Stimulated activated CD4-positive, alpha-beta T cell treated with anti-CD3 and anti-CD28 coated beads, Interleukin-2, amount 100 ng/mL, for 4 hours (primary cell): Measurements from ENCODE around the gene ADORA3.

Experiments
- DNase-seq: peaks from one replicate; pipeline ENCODE4 v3.0.0-alpha.2; 2020; ENCODE audit warnings: low read depth

ADORA3 gene

DNA sequence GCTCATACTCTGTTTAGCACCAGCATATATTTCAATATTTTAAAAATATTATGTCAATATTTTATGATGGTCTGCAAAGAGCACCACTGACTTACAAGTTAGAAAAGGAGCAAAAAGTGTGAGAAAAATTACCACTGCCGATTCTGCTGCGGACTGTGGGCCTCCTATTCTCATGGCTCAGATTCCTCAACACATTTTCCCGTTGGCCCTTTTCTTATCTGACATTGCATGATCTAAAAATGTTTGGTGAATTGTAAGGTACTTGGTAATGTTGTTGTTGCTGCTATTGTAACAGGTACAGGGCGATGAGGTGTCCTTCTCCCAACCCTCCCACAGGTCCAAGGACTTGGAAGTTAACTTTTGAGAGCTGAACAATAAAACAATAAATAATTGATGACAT, 28.9 kb downstream of the ADORA3 start:
- DNase-seq, result no peak

DNA sequence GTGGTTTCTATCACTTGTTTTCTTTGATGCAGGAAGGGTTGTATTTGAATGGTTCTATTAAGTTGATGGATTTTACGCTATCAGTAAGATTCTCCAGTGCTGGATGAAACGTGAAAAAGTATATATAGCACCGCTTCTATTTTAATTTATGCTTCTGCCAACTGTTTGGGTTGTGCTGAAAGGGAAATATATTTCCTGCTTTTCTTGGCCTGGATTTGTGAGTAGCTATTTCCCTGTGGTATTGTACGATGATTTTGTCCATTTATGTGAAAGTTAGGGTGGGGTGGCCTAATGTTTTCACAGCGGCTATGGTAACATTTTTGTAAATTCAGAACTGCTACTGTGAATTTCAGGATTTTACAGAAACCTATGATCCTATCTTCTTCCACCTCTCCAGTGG, 29.3 kb downstream of the ADORA3 start:
- DNase-seq, result no peak

DNA sequence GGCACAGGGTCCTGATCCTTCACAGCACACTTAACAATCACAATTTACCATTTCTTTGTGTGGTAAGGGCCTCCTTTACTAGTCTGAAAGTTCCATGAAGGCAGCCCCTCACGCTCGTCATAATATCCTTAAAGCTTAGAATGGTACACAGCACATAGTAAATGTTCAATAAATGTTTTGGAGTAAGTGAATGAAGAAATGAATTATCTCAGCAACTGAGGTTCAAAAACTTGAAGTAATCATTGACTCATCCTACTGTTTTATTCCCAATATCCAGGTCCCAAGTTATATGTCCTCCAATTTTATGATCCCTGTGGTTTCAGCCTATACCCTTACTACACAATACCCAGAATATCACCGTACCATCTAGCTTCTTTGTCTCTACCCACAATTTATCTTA, 31.9 kb downstream of the ADORA3 start:
- no peak for DNase-seq

DNA sequence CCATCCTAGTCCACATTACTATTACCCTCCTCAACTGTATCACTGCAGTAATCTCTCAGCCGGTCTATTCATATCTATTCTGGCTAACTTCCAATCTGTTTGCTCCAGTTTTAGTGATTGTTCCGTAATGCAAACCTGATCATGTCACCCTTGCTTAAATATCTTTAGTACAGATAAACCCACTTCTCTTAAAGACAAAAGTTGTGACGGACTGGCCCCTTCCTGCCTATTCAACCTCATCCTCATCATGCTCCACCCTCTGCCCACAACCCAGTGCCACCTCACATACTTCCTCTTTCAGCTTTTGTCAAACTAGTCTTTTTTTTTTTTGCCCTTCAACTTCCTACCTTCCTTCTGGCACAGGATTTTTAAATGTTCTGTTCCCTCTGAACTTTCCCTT, 32.4 kb downstream of the ADORA3 start:
- peak; percentile 56 for DNase-seq

DNA sequence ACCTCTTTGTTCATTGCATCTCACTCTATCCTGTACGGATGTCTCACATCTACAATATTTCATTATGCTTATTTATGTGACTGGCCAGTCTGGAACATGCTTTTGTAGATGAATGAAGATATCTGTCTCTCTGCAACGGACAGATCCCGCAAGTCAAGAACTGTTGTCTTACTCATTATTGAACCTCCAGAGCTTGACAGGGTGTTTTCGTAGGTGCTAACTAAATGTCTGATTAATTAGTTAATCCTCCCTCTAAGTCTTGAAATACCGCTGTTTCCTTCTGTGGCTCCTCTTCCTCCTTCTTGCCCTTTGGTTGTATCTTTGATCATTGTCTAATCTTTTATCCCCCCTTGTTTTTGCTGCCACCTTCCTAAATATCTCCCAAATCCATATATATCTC, 32.8 kb downstream of the ADORA3 start:
- no peak for DNase-seq

DNA sequence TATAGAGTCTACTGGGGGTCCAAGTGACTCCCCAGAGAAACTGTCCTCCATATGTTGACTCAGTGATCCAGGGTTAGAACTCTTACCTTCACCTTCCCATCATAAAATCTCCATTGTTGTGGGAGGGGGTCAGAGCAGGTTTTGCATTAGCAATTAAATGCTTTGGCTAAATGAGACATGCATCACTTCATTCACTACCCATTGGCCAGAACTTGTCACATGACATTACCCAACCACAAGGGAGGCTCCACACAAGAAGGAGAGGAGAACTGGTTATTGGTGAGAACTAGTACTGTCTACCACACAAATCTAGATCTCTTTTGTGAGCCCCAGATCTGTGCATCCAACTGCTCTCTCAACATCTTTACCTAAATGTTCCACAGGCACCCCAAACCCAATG, 33.9 kb downstream of the ADORA3 start:
- no peak for DNase-seq

DNA sequence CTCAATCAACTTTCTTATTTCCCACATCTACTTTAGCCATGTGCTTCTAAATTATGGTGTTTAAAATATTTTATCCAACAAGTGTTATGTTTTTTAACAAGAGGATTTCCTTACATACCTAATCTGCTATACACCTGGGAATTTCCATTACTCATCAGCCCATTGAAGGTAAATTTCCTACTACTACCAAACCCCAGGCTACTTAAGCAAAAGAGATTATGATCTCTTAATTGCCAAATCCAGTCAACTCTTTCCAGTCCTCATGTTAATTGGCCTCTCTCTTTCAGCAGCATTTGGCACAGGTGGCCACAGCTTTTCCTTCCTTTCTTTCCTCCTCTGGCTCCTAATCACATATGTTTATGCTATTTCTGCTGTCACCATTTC, 34.7 kb downstream of the ADORA3 start:
- no peak for DNase-seq

DNA sequence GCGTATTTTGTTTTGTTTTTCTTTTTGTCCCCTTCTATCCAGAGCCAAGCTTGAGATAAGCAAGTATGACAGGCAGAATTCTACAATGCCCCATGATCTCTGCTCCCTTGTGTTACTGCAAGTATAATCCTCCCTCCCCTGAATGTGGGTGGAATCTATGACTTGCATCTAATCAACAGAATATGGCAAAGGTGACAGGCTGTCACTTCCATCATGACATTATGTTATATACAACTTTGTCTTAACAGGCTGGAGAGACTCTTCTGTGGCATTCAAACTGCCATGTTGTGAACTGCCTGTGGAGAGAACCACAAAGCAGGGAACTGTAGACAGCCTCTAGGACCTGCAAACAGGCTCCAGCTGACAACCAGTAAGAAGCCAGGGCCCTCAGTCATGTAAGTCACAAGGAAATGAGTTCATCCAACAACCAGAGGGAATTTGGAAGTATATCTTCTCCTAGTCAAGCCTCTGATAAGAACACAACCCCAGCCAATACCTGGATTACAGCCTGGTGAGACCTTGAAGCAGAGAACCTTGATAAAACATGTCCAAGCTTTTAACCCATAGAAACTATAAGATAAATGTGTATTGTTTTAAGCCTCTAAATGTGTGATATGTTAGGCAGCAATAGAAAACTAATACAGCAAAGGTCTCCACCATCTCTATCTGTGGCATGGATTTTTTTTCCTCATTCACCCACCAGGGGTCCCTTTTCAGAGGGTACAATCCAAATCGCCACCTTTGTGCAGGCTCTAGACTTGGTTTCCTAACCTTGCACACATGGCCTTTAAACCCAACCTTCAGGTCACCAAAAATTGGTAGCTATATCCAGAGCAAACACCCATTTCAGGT, 35.3 kb downstream of the ADORA3 start:
- no peak for DNase-seq

DNA sequence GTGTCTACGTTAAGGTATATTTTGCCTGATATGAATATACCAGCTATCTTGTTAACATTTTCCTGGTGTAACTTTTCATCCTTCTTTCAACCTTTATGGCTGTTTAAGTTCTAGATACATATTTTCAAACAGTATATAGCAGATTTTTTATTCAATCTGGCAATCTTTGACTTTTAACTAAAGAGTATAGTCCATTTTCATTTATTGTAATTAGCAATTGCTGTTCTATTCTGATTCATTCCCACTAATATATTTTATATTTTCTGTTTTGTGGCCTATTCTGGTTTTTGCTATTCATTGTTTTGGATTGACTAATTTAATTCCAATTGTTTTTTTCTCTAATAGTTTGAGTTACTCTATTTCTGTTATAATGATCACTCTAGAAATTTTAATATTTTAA, 37.0 kb downstream of the ADORA3 start:
- no peak for DNase-seq

DNA sequence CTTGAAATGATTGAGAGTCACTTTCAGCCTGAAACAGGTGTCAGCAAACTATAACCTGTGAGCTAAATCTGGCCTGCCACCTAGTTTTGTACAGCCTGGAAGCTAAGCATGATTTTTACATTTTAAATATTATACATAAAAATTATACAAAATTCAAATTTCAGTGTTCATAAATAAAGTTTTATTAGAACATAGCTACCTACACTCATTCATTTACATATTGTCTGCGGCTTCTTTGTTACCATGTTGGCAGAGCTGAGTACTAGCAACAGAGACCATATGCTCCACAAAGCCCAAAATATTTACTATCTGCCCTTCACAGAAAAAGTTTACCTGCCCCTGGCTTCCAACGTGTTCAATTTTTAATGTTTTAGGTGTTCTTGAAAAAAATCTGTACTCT, 37.7 kb downstream of the ADORA3 start:
- DNase-seq, result no peak

DNA sequence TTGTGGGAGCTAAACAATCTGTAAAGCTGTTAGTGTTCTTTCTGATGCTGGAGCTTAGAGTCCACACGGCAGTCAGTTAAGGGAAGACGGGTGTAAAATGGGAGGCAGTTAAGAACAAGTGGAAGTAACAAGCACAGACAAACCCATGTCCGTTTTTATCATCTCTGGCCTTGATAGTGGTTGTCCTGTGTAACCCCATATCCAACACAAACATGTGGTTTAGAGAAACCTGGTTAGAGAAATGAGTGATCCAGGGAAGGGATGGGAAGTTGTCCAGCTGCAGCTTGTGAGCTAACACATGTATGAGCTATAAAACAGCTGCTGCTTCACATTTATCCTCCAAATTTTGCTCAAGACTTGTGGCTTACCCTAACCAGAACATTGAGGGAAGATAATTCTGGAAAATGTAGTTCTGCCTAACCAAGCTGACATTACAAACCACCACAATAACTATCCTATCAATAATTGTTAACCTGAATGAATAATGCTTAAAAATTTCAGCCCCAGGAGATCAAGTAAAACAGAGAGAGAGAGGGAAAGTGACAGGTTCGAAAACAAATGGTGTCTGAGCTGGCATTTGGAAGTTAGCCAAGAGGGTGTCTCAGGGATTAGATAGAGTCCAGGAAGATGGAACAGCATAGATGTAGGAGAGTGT, 40.3 kb downstream of the ADORA3 start:
- no peak for DNase-seq

DNA sequence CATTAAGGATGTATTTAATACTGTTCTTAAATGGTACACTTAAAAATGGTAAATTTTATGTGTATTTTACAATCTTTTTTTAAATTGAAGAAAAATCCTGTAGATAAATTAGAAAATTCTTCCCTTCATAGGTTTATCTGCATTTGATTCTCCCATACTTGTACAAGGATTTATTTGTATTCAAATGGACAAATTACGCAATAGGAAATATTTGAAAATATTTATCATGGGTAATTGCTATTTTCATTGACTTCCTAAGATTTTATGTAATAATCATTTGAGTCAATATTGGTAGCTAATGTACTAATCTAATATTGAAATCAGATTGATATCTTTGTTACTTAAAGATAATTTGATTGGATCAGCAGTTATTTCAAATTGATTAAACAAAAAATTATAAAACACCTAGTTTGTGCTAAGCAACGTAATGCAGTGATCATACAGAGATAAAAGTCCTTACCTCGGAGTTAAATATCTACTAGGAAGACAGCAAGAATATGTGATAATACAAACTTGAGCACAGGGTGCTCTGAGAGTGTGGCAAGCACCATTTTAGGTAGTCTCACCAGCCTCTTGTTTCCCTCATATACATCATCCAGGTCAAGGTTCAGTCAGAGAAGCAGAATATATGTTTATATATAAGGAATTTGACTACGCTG, 40.9 kb downstream of the ADORA3 start:
- no peak for DNase-seq

DNA sequence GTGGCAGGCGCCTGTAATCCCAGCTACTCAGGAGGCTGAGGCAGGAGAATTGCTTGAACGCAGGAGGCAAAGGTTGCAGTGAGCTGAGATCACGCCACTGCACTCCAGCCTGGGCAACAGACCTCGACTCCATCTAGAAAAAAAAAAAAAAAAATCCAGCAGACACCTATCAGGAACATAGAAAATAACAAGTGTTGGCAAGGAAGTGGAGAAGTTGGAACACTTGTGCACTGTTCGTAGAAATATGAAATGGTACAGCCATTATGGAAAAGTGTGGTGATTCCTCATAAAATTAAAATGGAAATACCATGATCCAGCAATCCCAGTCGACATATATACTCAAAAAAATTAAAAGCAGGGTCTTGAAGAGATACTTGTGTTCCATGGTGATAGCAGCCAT, 41.7 kb downstream of the ADORA3 start:
- no peak for DNase-seq

DNA sequence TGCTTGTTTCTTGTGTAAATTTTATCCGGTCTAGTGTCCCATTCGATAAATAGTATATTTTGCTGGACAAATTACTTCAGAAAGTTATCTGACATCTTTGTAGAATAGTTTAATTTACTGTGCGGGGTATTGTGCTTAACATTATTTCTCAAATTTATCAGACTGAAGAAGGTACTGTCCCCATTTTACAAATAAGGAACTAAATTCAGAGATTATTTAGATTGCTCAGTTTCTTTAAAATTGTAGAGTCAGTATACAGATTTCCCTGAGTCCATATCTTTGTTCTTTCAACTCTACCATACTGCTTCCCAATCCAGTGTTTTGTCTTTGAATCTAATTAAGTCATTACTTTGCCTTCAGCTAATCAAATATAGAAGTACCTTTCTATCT, 47.8 kb downstream of the ADORA3 start:
- DNase-seq, result no peak

DNA sequence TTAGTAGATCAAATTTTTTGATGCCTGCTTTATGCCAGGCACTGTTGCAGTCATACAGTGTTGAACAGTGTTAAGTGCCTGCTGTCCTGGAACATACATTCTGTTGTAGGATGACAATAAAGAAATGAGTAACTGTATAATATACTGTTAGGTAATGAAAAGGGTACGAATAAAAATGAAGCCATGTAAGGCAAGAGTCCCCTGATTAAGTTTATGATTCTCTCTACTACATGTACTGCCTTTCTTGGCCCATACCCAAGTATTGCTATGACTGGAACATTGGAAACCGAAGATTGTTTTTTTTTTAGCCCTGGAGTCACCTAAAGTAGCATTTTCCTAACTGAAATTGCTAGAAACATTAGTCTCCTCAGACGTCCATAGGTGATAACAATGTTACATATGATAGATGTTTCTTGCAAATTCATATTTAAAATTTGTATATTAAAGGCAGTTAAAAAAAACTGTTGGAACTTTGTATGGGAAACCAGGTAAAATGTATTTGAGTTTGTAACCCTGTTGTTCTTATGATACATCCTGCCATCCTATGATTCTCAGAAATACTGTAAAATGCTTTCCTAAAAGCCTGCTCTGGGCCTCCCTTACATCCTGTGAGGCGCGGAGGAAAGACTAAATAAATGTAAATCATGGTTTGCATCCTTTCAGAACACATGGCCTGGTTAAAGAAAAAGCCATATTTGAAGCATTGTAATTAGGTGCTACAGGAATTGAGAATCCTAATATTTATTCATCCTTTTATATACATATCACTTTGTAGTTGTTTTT, 48.4 kb downstream of the ADORA3 start:
- no peak for DNase-seq

DNA sequence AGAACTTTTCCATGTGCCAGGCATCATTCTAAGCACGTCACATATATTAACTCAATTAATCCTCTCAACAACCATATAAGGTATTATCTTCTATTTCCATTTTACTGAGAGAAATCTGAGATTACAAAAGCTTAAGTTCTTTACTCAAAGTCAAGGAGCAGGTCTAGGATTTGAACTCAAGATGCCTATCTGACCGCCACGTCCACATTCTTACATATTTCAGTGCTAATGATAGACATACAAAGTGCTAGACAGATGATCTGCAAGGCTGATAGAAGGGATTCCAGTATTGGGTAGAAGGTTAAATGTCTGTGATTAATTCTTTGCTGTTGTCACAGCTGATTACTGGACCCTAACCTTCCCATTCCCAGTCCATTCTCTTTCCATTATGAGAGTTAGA, 49.7 kb downstream of the ADORA3 start:
- no peak for DNase-seq

DNA sequence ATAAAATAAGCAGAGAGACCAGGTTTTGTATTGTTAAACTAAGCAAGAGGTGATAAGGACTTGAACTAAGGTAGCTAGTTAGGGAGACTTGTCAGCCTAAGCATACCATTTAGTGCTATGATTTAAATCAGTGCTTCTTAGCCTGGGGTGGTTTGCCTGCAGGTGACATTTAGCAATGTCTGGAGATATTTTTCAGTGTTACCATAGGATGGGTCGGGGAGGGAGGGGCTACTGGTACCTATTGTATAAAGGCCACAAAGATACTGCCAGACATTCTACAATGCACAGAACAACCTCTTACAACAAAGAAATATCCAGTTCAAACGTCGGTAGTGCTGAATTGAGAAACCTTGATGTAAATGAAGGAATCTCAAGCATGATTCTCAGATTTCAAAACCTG, 50.9 kb downstream of the ADORA3 start:
- DNase-seq, result no peak

DNA sequence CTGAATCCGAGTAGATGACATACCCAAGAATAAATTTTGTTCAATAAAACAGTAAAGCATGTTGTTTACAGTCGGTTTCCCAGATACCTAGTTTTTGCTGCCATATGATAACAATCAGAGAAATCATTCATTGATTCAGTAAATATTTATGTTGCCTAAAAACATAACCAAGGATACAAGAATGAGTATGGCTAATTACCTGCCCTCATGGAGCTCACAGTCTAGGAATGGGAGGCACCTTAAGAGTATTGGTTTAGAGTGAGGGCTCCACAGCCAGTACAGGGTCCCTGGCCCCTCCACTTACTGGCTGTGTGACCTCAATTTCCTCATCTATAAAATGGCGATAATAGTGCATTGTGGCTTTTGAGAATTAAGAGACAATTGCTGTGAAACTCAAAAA, 53.2 kb downstream of the ADORA3 start:
- no peak for DNase-seq

DNA sequence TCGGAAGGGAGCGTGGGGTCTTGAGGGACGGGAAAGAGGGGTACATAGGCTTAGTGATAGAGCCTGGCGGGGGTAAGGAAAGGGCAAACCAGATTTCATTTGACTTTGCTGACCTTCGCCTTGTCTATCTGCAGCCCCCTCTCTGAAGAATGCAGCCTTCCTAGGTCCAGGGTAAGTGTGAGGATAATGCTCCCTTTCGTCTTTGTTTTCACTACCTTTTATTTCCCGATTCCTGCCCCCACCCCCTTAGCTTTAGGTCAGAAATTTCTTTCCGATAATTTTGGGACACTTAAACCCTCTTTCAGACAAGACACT, 53.8 kb downstream of the ADORA3 start:
- DNase-seq, result no peak
